ENCODE results near the gene CPXM1. TPM values are rescaled to one million over a fixed set of nuclear protein-coding genes. Genes with fewer than 3 reads are reported as not detected.

Gene CPXM1
- total RNA-seq, 5 donors from 2014 or later (not counting 1 experiment from before 2014, with no cell fraction given), result 0.20 to 0.90 (median 0.63) TPM

GRCh38 chr20:2749951-2750490 lies 50.4 kb downstream of the CPXM1 start:
- Histone ChIP-seq H3K36me3 (ENCODE audit: control insufficient read depth in 2 of 2, extremely low read depth in 1 of 2, insufficient read depth in 1 of 2, low read length in 1 of 2) (no peaks in the 10 kb centered on the region), H3K9me3 (no peaks in the 10 kb centered on the region), H3K27ac (ENCODE audit: low read length) (no peak overlapping the region), H3K27me3 (replicated peaks in 1 of 2; ENCODE audit: control insufficient read depth in 2 of 2, extremely low read depth in 1 of 2, insufficient read depth in 2 of 2, low read length in 1 of 2) (peaks cover 4 to 33% of the 10 kb centered on the region in 2 experiments), H3K4me1 (ENCODE audit: control insufficient read depth in 1 of 2, extremely low read depth in 1 of 2, insufficient read depth in 2 of 2, low read length in 2 of 2) (peaks cover 16 to 33% of the 10 kb centered on the region in 2 experiments), H3K4me3 (ENCODE audit: control insufficient read depth in 1 of 2, extremely low read depth in 1 of 2, low read length in 1 of 2) (no peak overlapping the region)
- POLR2A ChIA-PET, result no interaction called here
- Mint-ChIP-seq H3K36me3 (no peaks in the 10 kb centered on the region), H3K4me3 (peak overlapping the region; percentile 37 to 80 (median 76)), H3K27me3 (peaks cover 0 to 9% of the 10 kb centered on the region in 2 donors), H3K4me1 (peaks cover 28 to 31% (median 30%) of the 10 kb centered on the region in 3 donors), H3K9me3 (no peaks in the 10 kb centered on the region), H3K27ac (peak overlapping the region in 1 of 2 donors; percentile 68)
- CTCF ChIA-PET, result interaction anchor here in 1 of 2 donors (0.9 kb wide), 1 partner anchor 21 kb away, joined by 4 read pairs; no protein-coding TSS in a partner anchor
- WGBS (ENCODE audit: insufficient coverage), result 26% methylated on average over 30 of the region's 30 CpGs
- peak in 1 of 35 experiments; percentile 23 for DNase-seq
- ATAC-seq (replicated peaks in 1 of 4), result no peak

DNA sequence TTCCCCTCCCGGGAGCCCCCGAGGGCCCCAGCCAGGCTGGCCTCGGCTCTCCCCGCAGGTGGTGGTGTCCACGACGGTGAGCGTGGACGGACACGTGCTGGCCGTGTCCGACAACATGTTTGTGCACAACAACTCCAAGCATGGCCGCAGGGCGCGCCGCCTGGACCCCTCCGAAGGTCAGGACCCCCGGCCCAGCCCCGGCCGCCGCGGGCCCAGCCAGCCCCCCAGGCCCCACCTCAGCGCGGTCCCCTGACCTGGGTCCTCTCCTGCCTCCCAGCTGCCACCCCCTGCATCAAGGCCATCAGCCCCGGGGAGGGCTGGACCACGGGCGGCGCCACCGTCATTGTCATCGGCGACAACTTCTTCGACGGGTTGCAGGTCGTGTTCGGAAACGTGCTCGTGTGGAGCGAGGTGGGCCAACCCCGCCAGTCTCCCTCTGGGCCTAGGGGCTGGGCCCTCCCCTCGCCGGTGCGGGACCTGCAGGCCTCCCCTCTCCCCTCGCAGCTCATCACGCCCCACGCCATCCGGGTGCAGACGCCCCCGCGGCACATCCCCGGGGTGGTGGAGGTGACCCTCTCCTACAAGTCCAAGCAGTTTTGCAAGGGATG lies 51.0 kb downstream of the CPXM1 start:
- peaks cover 28 to 31% (median 30%) of the 10 kb centered on the region in 3 donors for H3K4me1 Mint-ChIP-seq
- H3K4me3 ChIP-seq (ENCODE audit: control insufficient read depth in 1 of 2, extremely low read depth in 1 of 2, low read length in 1 of 2), result no peak overlapping the region
- no peaks in the 10 kb centered on the region for H3K9me3 Mint-ChIP-seq
- DNase-seq (peak in 1 of 35 experiments; percentile 21), ATAC-seq (replicated peaks in 1 of 4) (no peak)
- ChIA-PET POLR2A (no interaction called here), CTCF (no interaction called here)
- H3K27ac ChIP-seq (ENCODE audit: low read length), result no peak overlapping the region
- WGBS (ENCODE audit: insufficient coverage), result 59% methylated on average over 38 of the region's 49 CpGs
- peaks cover 16 to 33% of the 10 kb centered on the region in 2 experiments for H3K4me1 ChIP-seq (ENCODE audit: control insufficient read depth in 1 of 2, extremely low read depth in 1 of 2, insufficient read depth in 2 of 2, low read length in 2 of 2)
- peaks cover 3 to 27% of the 10 kb centered on the region in 2 experiments for H3K27me3 ChIP-seq (replicated peaks in 1 of 2; ENCODE audit: control insufficient read depth in 2 of 2, extremely low read depth in 1 of 2, insufficient read depth in 2 of 2, low read length in 1 of 2)
- H3K4me3 Mint-ChIP-seq, result no peak overlapping the region
- no peak overlapping the region for H3K27ac Mint-ChIP-seq
- peaks cover 0 to 9% of the 10 kb centered on the region in 2 donors for H3K27me3 Mint-ChIP-seq
- no peaks in the 10 kb centered on the region for H3K9me3 ChIP-seq
- no peaks in the 10 kb centered on the region for H3K36me3 Mint-ChIP-seq
- no peaks in the 10 kb centered on the region for H3K36me3 ChIP-seq (ENCODE audit: control insufficient read depth in 2 of 2, extremely low read depth in 1 of 2, insufficient read depth in 1 of 2, low read length in 1 of 2)

GRCh38 chr20:2748551-2749342 lies 51.7 kb downstream of the CPXM1 start:
- no peak overlapping the region for H3K4me3 Mint-ChIP-seq
- peak overlapping the region in 1 of 2 donors; percentile 67 for H3K27ac Mint-ChIP-seq
- H3K9me3 Mint-ChIP-seq, result no peaks in the 10 kb centered on the region
- peaks cover 3 to 20% of the 10 kb centered on the region in 2 experiments for H3K27me3 ChIP-seq (replicated peaks in 1 of 2; ENCODE audit: control insufficient read depth in 2 of 2, extremely low read depth in 1 of 2, insufficient read depth in 2 of 2, low read length in 1 of 2)
- no peaks in the 10 kb centered on the region for H3K36me3 ChIP-seq (ENCODE audit: control insufficient read depth in 2 of 2, extremely low read depth in 1 of 2, insufficient read depth in 1 of 2, low read length in 1 of 2)
- ATAC-seq (replicated peaks in 1 of 4) (no peak), DNase-seq (peak in 2 of 35 experiments; percentile 24 to 41)
- H3K36me3 Mint-ChIP-seq, result no peaks in the 10 kb centered on the region
- ChIA-PET POLR2A (no interaction called here), CTCF (interaction anchor here (0.5 kb wide), 2 partner anchors 19 to 55 kb away, joined by 3 to 5 read pairs; no protein-coding TSS in a partner anchor)
- H3K4me1 ChIP-seq (ENCODE audit: control insufficient read depth in 1 of 2, extremely low read depth in 1 of 2, insufficient read depth in 2 of 2, low read length in 2 of 2), result peaks cover 16 to 32% of the 10 kb centered on the region in 2 experiments
- no peak overlapping the region for H3K4me3 ChIP-seq (ENCODE audit: control insufficient read depth in 1 of 2, extremely low read depth in 1 of 2, low read length in 1 of 2)
- no peak overlapping the region for H3K27ac ChIP-seq (ENCODE audit: low read length)
- 78% methylated on average over 6 of the region's 10 CpGs for WGBS (ENCODE audit: insufficient coverage)
- peaks cover 23 to 30% (median 27%) of the 10 kb centered on the region in 3 donors for H3K4me1 Mint-ChIP-seq
- H3K27me3 Mint-ChIP-seq, result peaks cover 0 to 6% of the 10 kb centered on the region in 2 donors
- no peaks in the 10 kb centered on the region for H3K9me3 ChIP-seq

GRCh38 chr20:2747676-2748235 lies 52.7 kb downstream of the CPXM1 start:
- Histone ChIP-seq H3K4me3 (ENCODE audit: control insufficient read depth in 1 of 2, extremely low read depth in 1 of 2, low read length in 1 of 2) (no peak overlapping the region), H3K36me3 (ENCODE audit: control insufficient read depth in 2 of 2, extremely low read depth in 1 of 2, insufficient read depth in 1 of 2, low read length in 1 of 2) (no peaks in the 10 kb centered on the region), H3K9me3 (no peaks in the 10 kb centered on the region), H3K27ac (ENCODE audit: low read length) (no peak overlapping the region), H3K27me3 (replicated peaks in 1 of 2; ENCODE audit: control insufficient read depth in 2 of 2, extremely low read depth in 1 of 2, insufficient read depth in 2 of 2, low read length in 1 of 2) (peaks cover 0 to 10% of the 10 kb centered on the region in 2 experiments), H3K4me1 (ENCODE audit: control insufficient read depth in 1 of 2, extremely low read depth in 1 of 2, insufficient read depth in 2 of 2, low read length in 2 of 2) (peaks cover 14 to 29% of the 10 kb centered on the region in 2 experiments)
- Mint-ChIP-seq H3K4me1 (peaks cover 21 to 27% (median 24%) of the 10 kb centered on the region in 3 donors), H3K36me3 (no peaks in the 10 kb centered on the region), H3K27ac (peak overlapping the region in 1 of 2 donors; percentile 67), H3K27me3 (peaks cover 0 to 1% of the 10 kb centered on the region in 2 donors), H3K4me3 (no peak overlapping the region), H3K9me3 (no peaks in the 10 kb centered on the region)
- DNase-seq, result no peak
- POLR2A ChIA-PET, result no interaction called here
- CTCF ChIA-PET, result interaction anchor here in 1 of 2 donors (0.5 kb wide), 1 partner anchor 226 kb away, joined by 5 read pairs; no protein-coding TSS in a partner anchor
- ATAC-seq (replicated peaks in 1 of 4), result no peak
- WGBS (ENCODE audit: insufficient coverage), result 83% methylated on average over 7 of the region's 8 CpGs

- ChIA-PET CTCF (no interaction called here), POLR2A (no interaction called here)
- H3K27ac ChIP-seq (ENCODE audit: low read length), result no peak overlapping the region
- Mint-ChIP-seq H3K27me3 (peaks cover 0 to 1% of the 10 kb centered on the region in 2 donors), H3K4me3 (no peak overlapping the region), H3K9me3 (no peaks in the 10 kb centered on the region), H3K4me1 (peaks cover 29 to 33% (median 32%) of the 10 kb centered on the region in 3 donors), H3K27ac (peak overlapping the region in 1 of 2 donors; percentile 28), H3K36me3 (no peaks in the 10 kb centered on the region)
- ATAC-seq (replicated peaks in 1 of 4) (no peak), DNase-seq (no peak)
- 75% methylated on average over 5 of the region's 8 CpGs for WGBS (ENCODE audit: insufficient coverage)
- H3K9me3 ChIP-seq, result no peaks in the 10 kb centered on the region
- no peaks in the 10 kb centered on the region for H3K36me3 ChIP-seq (ENCODE audit: control insufficient read depth in 2 of 2, extremely low read depth in 1 of 2, insufficient read depth in 1 of 2, low read length in 1 of 2)
- H3K27me3 ChIP-seq (replicated peaks in 1 of 2; ENCODE audit: control insufficient read depth in 2 of 2, extremely low read depth in 1 of 2, insufficient read depth in 2 of 2, low read length in 1 of 2), result peaks cover 0 to 7% of the 10 kb centered on the region in 2 experiments
- H3K4me3 ChIP-seq (ENCODE audit: control insufficient read depth in 1 of 2, extremely low read depth in 1 of 2, low read length in 1 of 2), result no peak overlapping the region
- peaks cover 20 to 33% of the 10 kb centered on the region in 2 experiments for H3K4me1 ChIP-seq (ENCODE audit: control insufficient read depth in 1 of 2, extremely low read depth in 1 of 2, insufficient read depth in 2 of 2, low read length in 2 of 2)
Observed at GRCh38 chr20:2746636-2747265, 53.7 kb downstream of the CPXM1 start.
